Stimulated activated CD4-positive, alpha-beta T cell treated with anti-CD3 and anti-CD28 coated beads, Interleukin-12 subunit alpha, Interleukin-12 subunit beta, amount 100 ng/mL, for 4 hours (primary cell): ENCODE measurements around the gene KCNG1.
"Not testable (repeated sequence)": the region's sequence is repeated elsewhere in the genome, so short reads cannot be mapped to it uniquely, and the experiment has no call there.

Source experiments
- DNase-seq: peaks from one replicate; pipeline ENCODE4 v3.0.0-alpha.2; 2020

KCNG1 gene

DNA sequence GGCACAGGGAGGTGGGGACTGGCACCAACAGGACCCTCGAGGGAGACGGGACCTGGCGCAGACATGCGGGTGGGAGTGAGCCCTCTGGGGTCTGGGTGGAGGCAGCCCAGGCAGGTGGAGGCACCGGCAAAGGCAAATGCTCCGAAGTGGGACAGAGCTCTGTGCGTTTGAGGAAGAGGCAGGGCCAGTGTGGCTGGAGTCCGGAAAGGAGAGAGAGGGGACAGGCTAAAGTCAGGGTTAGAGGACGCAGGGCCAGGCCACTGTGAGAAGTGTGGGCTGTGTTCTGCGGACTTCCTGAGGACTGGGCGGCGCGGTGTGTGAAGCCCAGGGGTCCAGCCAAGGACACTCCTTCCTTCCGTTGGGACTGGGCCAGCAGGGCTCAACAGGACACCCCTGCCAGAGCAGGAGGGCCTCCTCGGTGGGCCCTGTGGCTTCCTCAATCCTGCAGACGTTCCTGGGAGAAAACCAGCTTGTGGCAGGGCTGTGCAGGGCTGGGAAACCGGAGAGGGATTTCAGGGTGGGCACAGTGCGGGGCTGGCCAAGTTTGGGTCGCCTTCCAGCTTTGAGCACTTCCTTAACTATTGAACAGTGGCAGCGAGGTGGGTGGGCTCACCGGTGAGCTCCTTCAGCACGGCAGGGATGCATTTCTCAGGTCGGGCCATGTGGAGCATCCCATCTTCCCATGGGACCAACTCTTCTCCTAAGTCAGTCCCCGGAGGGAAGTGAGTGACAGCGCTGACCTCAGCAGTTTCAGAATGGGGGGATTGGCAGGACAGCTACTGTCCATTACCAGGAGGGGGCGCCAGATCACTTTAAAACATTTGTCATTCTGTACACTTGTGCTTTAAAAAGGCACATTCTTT lies 41.8 kb downstream of the KCNG1 start:
- DNase-seq, result peak; percentile 60

DNA sequence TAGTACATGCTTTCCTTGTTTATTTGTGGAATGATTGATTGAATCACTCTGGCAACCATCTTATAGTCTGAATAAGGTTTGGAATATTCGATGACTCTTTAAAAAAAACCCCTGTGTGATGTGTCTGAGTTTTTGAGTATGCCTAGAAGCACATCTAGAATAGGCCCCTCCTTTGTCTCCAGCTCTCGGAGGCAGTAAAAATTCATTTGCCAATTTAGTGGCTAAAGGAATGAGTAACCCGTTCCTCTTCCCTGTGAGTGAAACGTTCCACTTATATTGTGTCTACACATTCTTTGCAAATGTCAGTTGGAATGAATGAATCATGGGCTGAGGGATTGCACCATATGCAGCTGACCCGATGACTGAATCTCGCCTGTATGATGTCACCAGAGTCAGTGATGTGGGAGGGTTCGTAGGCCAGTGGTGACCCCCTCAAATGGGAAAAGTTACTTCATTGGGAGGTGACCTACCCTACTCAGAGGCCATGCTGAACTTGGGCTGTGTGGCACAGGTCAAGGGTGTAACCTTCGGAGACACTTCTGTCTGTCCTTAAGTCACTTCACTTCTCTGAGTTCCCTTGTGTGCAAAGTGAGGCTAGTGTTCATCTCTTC lies 42.7 kb downstream of the KCNG1 start:
- DNase-seq, result no peak

DNA sequence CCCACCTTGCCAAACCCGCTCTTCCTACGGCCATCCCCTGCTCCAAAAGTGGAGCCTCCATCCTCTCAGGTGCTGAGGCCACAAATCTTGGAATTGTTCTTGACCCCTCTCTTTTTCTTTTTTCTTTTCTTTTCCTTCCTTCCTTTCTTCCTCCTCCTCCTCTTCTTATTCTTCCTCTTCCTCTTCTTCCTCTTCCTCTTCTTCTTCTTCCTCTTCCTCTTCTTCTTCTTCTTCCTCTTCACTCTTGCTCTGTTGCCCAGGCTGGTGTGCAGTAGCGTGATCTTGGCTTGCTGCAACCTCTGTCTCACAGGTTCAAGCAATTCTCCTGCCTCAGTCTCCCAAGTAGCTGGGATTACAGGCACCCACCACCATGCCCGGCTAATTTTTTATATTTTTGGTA lies 44.4 kb downstream of the KCNG1 start:
- not testable (repeated sequence) for DNase-seq

DNA sequence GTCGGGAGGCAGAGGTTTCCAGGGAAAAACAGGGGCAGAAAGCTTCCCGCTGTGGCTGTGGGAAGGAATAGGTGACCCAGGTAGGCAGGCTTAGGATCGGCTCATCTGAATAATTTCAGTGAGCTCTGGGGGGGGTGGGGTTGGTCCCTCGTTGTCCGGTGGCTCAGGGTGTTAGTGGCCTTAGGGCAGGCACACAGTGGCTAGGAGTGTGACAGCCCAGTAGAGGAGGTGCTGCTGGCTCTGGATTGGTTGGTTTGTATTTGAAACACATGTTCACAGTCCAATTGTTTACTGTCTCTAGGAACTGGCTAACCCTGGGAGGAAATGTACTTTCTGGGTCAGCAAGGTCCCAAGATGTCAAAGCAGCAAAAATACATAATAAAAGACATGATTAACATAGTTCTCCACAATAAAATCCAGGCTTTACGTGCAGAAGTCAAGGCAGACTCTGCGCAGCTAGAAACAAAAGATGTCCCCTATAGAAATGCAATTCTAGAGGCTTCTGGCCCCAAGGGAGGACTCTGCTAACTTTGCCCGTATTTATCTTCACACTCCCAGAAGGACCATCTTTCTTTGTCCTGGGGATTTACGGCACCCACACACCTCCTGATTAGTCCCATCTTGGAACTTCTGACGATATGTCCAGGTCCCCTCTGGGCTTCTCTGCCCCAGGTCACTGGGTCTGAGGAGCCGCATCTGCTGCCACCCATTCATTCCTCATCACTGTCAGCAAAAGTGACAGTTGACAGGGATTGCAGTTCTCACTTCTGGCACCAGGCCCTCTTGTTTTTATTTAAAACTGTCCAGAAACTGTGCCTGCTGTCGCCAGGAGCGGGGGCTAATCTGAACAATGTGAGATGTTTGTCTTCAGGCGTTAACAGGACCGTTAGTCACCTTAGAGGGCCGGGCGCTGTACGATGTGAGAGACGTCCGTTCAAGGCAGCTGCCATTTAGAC lies 45.6 kb downstream of the KCNG1 start:
- DNase-seq, result no peak

DNA sequence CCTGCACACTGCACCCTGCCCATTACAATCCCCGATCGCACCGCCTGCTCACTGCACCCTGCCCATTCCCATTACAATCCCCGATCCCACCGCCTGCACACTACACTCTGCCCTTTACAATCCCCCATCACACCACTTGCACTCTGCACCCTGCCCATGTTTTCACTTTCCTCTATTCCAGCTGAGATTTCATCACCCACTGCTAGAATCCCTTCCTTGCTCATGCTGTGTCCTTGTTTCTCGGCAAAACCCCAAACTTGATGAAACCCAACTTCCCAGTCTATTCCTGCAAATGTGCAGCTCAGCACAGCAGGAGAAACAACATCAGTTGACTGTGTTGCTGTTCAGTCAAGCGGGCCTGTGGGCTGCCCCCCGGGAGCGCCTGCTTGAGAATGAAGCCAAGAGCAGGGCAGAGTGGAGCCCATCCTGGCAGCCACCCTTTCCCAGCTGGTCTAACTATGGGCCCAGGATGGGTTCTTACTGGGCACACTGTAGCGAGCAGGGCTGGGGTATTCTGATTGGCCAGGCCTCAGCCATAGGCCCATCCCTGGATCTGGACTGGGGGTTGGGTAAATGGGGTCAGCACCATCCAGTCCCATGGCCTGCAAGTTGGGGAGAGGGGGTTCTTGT lies 47.1 kb downstream of the KCNG1 start:
- no peak for DNase-seq

DNA sequence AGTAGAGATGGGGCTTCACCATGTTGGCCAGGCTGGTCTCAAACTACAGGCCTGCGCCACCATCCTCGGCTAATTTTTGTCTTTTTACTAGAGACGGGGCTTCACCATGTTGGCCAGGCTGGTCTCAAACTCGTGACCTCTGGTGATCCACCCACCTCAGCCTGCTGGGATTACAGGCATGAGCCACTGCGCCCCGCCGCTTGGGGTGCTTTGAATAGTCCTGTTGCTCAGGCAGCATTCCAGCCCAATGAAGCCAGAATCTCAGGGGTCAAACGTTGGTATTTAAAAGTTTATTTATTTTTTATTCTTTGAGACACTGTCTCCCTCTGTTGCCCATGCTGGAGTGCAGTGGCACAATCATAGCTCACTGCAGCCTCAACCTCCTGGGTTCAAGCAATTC lies 53.0 kb downstream of the KCNG1 start:
- DNase-seq, result no peak

DNA sequence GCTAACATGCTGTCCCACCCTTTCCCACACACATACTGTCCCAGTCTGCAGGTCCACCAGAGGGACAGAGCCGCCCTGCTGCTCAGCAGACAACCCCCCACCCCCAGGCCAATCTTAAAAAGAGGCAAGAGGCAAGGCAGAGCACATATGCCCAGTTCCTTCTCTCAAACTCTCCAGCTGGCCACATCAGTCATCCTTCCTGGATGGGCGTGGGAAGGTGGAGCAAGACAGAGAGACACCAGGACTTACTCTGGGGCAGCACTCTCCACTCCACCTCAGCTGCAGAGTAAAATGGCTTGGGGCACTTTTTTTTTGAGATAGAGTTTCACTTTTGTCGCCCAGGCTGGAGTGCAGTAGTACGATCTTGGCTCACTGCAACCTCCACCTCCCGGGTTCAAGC lies 53.5 kb downstream of the KCNG1 start:
- DNase-seq, result no peak

DNA sequence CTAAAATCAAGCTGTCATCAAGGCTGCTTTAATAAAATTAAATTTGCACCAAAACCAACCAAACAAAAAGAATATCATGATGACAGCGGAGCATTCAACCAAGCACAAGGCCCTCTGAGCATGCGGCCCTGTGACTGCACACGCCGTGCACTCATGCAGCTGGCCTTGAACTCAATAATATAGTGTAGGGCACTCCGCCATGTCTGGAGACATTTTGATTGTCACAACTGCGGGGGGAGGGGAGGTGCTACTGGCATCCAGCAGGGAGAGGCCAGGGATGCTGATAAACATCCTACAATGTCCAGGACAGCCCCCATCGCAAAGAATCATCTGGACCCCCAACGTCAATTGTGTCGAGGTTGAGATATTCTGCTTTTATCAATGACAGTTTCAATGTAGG lies 54.6 kb downstream of the KCNG1 start:
- DNase-seq, result no peak

DNA sequence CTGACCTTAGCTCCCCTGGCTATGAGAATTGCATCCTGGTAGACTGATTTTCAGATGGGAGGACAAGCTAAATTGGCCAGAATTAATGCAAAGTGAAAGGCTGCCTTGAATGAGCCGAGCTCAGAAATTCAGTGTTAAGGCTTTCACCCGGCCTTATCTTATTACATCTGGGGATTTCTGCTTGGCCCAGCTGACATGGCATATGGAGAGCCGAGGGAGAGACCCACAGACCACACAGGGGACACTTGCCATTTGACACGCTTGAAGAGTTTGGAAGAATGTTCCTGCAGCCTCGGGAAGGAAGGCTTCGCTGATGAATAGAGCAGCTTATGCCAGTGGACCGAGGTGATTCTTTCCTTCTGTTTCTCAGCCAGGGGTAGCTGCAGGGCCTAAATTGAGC lies 55.3 kb downstream of the KCNG1 start:
- DNase-seq, result no peak

DNA sequence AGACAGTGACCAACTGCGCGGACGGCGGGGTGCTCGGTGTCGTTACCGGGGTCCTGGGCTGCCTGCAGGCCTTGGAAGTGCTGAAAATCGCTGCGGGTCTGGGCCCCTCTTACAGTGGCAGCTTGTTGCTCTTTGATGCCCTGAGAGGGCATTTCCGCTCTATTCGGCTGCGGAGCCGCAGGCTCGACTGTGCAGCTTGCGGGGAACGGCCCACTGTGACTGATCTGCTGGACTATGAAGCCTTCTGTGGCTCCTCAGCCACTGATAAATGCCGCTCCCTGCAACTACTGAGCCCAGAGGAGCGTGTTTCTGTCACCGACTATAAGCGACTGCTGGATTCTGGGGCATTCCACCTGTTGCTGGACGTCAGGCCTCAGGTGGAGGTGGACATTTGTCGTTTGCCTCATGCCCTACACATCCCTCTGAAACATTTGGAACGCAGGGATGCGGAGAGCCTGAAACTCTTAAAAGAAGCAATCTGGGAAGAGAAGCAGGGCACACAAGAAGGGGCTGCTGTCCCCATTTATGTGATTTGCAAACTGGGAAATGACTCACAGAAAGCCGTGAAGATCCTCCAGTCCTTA lies 63.3 kb downstream of the KCNG1 start:
- DNase-seq, result no peak

DNA sequence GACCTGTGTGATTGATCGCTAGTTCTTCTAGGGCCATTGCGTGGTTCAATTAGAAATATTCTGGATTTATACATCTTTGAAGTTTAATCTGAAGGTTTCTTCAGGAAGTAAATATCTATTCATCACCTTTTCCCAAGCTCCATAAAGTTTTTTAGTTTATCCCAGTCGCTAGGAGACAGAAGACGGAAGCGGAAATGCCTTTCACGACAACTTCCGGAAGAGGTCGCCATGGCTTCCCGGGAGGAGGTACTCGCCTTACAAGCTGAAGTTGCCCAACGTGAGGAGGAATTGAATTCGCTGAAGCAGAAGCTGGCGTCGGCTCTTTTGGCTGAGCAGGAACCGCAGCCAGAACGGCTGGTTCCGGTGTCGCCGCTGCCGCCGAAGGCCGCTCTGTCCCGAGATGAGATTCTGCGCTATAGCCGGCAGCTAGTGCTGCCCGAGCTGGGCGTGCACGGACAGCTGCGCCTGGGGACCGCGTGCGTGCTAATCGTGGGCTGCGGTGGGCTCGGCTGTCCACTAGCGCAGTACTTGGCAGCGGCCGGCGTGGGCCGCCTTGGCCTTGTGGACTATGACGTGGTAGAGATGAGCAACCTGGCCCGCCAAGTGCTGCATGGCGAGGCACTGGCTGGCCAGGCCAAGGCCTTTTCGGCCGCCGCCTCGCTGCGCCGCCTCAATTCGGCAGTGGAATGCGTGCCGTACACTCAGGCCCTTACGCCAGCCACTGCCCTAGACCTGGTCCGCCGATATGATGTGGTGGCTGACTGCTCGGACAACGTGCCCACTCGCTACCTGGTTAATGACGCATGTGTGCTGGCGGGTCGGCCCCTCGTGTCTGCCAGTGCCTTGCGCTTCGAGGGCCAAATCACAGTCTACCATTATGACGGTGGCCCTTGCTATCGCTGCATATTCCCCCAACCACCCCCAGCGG lies 64.0 kb downstream of the KCNG1 start, which contains the start of gene MOCS3:
TSS of gene MOCS3 (plus strand) at position 204 of the 928 bp plus-strand sequence. CDS start at position 229, 25 bp downstream.
- peak; percentile 62 for DNase-seq

DNA sequence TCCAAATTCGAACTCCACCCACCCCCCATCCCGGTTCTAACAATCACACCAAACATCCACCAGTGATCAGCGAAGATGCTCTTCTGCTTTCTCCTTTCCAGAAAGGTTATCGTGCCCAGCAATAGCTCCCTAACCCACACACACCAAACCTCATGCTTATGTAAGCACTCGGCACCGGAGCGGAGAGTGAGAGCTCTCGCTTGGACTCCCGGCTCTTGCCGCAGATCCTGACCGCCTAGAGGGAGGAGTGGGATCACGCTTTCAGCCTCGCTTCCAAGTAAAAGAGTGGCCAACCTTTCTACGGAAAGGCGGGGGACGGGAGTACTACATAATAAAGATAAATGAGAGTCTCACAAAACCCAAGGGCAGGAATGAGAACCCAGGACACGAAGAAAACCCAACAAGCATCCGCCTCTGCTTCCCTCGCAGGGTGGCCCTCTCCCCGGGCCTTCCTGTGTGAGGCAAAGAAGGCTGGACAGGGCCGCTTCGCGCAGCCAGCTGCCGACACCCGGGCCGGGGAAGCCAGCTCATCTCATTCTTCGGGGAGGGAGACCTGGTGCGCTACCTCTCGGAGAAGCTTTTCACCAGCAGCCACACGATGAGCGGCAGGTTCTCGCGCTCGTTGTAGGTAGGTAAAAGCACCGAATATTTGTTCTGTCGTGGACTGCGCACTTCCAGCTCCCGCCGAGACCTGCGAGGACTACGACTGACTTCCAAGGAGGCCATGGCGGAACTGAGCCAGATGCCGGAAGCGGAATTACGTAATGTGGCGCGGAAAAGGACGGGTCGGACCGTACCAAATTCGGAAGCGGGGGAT lies 64.9 kb downstream of the KCNG1 start, which contains the start of gene DPM1:
TSS of gene DPM1 (minus strand) at position 735 of the 817 bp plus-strand sequence. CDS start at position 726, 9 bp downstream.
- peak; percentile 82 for DNase-seq

DNA sequence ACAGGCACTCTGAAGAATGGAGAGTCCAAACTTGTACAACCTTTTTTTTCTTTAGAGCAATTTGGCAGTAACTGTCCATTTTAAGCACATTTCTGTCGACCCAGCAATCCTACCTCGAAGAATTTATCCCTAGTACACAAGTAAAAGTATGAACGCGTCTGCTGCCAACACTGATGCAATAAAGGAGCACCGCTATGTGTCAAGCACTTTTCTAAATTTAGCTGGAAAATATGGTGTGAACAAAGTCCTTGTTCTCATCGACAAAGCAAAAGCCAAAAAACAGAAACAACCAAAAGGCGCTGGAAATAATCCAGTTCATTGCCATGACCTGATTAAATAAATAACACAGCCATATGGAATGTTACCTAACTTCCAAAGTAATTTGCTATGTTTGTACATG lies 65.6 kb downstream of the KCNG1 start:
- no peak for DNase-seq

DNA sequence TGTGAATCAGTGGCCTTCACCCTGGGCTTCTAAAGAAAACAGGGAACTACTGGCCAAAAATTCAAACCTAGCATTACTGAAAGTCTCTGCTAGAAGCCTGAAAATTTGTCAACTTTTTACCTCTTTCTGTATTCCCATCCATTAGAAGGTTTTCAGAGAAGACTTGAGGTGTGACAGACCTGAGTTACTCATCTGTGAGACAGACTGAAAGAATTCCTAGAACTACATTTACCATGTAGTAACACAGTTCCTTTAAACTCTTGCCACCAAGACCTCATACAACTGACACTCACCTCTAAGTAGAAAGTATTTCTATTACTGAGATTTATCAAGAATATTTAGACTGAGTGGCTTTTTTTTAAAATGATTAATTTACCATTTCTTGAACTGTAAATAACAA lies 69.1 kb downstream of the KCNG1 start:
- DNase-seq, result no peak
